Gastrocnemius medialis (tissue), 4 donors: ENCODE data around the gene TALDO1.

Experiments
- CTCF ChIP-seq, 5 experiments: fragments of 450-650 bp in 3 of 5; fragments of 200-600 bp in 2 of 5; sonication (generic) in 2 of 5; IDR thresholded peaks in 4 of 5; conservative IDR thresholded peaks in 1 of 5; 1 replicate in 4 of 5; 2 replicates in 1 of 5; pipeline ENCODE4 v1.5.1; 2016 to 2019; ENCODE audit warnings: antibody characterized with exemption in 5 of 5, mild to moderate bottlenecking in 3 of 5, moderate library complexity in 3 of 5
- POLR2A ChIP-seq, 2 donors: fragments of 450-650 bp; IDR thresholded peaks; one replicate each; pipeline ENCODE4 v1.6.1; 2017; ENCODE audit warnings: antibody characterized with exemption in 2 of 2, mild to moderate bottlenecking in 2 of 2, moderate library complexity in 2 of 2

DNA sequence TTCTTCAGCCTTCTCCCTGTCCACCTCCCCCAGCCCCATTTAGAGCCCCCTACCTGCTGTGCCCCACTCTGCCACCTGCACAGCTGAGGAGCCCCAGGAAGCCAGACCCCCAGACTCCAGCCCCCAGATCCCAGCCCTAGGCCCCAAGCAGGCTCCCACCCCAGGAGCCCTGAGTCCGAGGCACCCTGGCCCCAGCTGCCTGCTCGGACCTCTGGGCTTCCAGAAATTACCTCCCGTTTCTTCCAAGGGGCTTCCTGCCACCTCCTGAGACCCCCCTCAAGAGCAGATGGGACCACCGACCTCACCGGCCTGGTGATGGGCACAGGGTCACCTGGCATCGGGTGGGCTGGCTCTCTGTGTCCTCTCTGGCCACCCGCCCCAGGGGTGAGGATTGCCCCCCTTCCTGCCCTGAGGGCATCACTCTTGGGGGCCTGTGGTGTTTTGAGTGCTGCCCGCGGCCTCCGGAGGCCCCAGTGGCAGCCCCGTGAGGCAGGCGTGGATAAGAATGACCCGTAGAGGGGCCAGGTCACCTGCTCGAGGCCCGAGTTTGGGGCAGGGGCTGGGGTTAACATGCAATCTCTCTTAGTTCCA, 18.3 kb upstream of the TALDO1 start:
- TF ChIP-seq CTCF (IDR thresholded peaks at IDR 0.05 in 4 of 5, conservative IDR thresholded peaks at IDR 0.05 in 1 of 5) (no peak), POLR2A (IDR thresholded peaks at IDR 0.05) (no peak)
